Fibroblast of skin of left biceps (primary cell): ENCODE results near the gene ADCY6.

Source experiments
- DNase-seq, 2 experiments: peaks; one replicate each; pipeline ENCODE4 v3.0.0-alpha.2; 2013; ENCODE audit warnings: low read depth in 2 of 2

Gene ADCY6

DNA sequence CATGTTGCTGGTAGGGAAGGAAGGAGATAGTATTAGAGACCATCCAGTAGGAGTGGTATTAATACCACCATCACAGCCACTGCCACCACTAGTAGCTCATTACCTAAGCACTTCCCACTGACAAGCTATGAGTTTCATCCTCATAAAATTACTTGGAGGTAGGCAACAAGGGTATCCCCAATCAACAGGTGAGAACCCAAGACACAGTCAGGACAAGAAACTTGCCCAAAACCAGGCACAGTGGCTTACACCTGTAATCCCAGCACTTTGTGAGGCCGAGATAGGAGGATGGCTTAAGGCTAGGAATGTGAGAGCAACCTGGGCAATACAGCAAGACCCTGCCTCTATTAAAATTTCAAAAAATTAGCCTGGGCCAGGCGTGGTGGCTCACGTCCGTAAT is 5.5 kb downstream of the ADCY6 start:
- DNase-seq, result no peak

DNA sequence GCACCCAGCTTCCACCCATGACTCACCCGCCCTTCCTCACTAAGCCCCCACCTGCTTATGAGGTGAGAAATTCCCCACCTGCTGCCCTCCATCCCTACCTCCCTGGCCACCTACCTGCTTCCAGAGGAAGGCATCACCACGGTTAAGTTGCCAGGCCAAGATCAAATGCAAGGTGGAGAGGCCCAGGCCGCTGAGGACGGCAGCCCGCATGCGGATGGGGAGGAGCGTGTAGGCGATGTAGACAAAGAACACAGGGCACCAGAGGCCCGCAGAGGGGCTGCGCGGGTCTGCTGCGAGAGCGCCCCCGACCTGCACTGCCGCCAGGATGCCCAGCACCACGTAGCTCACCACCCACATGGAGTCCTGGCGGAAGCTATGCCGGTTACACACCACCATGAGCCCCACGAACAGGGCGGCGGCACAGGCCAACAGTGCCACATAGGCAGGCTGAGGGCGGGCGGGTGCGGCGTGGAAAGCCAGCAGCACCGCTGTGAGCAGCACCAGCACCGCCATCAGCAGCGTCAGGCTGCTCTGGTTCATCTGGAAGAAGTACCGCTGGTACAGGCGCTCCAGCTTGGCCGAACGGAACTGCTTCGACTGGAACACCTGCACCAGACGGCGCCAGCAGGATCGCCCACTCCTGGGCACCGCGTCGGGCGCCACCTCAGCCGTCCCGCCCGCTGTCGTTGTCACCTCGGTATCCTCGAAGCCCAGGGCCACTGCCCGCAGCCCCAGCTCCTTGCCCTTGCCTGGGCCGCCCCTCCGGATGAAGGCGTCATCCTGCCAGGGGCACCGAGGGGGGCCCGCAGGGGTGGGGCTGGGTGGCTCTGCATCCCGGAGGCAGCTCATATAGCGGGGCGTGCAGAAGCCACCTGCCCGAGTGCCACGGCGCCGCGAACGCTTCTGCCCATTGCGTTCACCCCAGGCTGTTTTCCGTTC is 6.2 kb downstream of the ADCY6 start:
- DNase-seq, result no peak

DNA sequence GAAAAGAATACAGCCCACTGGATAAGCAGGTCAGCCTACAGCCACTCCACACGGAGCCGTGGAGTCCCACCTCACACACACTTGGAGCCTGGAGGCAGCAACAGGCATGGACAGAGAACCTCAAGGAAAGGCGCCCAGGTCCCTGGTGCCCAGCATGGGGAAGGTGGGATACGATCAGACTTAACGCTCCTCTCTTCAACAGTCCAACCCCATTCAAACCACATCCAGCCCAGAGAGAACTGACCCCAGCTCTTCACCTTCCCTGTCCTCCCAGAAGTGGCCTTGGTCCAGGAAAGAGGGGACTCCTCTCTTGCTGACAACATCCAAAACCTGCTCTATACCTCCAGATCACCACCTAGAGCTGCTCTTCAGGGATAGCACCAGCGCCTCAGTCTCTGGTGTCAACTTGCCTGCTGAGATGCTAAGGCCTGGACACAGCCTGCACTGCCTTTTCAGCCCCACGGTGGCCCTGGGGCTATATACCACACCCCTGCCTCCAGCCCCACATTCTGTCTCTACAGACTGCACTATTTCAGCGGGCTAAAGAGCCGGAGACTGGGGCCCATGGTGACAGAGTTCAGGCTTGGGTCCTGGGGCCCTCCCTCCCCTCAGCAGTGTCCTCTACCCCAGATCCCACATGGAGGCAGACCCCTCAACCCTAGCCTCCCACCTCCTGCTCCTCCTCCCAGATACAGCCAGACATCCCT is 7.0 kb downstream of the ADCY6 start:
- no peak for DNase-seq

DNA sequence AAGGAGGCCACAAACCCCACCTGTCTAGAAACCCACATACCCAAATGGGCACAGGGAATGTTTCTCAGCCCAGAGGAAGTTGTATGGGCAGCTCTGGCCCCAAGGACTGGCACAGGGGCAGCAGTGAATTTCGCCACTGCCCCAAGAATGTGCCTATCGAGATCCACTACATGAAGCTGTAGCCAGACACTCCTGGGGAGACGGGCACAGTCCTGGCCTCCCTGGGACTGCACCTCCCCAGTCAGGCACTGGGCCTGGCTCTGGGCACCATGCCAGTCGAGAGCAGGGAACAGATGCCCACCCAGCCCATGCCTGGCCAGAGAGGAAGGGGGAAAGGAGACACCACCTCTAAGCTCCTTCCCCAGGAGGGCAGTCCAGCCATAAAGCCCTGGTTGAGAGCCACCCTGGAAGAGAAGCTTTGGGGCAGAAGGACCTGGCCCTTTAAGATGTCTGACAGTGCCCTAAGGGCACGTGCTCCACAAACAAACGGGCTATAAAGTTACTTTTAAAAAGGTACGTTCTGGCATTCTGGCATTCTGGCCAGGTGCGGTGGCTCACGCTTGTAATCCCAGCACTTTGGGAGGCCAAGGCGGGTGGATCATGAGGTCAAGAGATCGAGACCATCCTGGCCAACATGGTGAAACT is 8.4 kb downstream of the ADCY6 start:
- DNase-seq, result no peak

DNA sequence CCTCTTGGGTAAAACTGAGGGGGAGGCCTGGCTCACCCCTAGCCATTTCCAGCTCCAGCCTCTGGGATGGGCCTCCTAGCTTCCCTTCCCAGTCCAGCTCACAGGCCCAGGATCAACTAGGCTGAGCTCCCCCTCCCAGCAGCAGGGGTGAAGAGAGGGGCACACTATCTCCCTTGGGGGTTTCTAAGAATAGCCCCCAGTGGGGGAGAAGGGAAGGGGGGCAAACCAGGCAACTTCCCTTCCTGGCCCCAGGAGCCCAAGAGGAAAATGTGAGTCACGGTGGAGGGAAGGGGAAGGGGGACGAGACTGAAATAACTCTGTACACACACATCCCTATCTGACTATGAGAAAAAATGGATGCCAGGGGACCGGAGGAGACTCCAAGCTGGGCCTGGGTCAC is 9.0 kb downstream of the ADCY6 start:
- peak; percentile 77 to 79 for DNase-seq

DNA sequence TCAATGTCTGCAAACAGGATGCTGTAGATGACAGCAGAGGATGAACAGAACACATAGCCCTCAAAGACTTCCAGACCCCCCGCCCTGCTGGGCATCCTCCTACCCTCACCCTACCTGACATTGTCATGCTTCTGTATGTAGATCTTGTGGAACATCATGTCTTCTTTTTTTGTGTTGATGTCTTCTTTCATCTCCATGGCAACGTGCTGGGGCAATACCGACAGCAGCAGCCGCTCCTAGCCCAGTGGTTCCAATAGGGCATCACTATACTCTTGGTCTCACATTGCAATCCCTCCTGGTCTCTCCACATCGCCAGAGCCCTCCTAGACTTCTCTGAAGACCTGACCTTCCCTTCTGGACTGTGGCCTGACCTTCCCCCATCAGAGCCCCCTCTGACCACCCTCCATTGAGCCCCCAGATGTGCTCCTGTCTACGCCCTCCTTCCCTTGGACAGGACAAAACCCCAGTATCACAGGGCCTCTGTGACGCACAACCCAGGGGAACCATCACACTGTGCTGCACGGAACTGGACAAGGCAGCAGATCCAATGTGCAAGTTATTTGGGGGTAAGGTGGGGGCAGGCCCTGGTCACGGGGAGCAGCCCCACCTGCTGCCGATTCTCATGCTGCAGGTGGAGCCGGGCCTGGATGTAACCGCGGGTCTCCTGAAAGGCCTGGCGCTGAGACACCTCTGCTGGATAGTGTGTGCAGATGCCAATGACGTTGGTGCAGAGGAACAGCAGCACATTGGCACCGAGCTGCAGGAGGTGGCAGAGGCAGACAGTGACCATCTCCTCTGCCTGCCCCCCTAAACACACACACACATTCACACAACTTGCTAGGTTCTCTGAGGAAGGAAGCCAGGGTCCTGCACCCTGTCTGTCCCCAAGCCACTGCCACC is 11.1 kb downstream of the ADCY6 start:
- DNase-seq, result no peak

DNA sequence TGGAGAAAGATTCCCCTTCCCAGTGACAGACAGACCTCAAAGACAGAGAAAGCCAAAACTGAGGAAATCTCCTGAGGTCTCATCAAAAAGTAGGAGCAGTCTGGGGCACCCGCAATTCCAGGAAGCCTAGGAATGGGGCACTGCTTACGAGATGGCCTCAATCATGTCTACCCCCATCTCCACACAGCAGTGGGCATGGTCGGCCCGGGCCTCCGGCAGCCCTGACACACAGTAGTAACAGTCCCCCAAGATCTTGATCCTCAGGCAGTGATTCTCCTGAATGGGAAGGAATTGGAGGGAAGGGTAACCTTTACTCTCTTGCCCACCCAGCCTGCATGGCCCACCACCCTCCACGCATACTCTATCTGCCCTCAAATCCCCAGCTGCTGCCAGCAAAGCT is 11.9 kb downstream of the ADCY6 start:
- DNase-seq, result no peak

DNA sequence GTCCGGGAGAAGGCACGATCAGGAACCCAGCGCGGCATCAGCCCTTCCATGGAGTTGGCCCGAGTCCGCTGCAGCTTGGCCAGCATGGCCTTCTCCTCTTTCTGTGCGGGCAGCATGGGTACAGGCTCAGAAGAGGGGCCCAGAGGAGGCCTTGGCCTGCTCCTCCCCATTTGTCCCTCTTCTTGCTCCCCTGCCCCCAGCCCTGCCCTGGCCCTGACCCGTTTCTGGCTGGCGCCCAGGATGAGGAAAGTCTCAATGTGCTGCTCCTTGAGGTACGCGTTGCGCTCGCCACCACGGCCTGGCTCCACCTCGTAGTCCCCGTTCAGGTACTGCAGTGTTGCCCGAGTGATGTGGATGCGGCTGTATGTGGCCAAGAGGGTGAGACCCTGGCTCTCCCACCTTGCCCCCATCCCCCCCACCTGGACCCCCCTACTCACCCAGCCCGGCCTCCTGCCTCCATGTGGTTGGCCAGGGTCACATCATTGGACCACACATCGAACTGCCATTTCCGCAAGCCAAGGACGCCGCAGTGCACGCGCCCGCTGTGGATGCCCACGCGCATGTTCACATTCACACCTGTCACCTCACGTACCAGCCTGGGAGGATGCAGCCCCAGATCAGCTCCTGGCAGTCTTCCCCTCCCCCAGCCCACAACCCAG is 12.8 kb downstream of the ADCY6 start:
- DNase-seq, result no peak

DNA sequence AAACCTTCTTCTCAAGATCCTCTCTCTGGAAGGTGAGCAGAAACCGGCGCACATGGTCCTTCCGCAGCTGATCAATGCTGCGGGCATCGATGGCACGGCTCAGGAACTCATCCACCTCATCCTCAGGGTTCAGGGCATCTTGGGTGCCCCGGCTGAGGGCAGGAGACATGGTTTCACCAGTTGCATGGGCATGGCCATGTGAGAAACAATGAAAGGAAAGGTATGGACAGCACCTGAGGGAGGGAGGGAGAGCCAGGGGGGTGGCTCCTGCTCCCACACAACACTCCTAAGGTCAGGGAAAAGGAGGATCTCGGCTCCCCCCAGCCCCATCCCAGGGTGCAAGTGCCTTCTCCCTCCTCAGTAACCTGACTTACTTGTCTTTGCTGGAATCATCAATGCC is 13.6 kb downstream of the ADCY6 start:
- no peak for DNase-seq

DNA sequence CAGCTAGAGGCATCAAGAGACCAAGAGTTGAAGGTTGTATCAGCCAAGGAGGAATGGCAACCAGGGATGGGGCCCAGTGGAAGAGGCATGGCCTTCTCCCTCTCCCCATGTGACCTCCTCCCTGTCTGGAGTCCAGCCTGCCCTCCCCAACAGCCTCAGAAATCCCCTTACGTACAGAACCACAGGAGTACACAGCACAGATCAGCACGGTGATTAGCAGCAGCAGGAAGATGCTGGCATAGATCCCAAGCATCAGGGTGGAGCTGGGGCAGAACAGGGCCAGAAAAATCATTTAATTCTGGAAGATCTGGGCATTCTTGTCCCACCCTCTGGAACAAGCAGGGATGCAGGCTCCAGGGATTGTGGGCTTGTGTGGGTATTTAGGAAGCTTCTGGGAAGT is 14.4 kb downstream of the ADCY6 start:
- no peak for DNase-seq

DNA sequence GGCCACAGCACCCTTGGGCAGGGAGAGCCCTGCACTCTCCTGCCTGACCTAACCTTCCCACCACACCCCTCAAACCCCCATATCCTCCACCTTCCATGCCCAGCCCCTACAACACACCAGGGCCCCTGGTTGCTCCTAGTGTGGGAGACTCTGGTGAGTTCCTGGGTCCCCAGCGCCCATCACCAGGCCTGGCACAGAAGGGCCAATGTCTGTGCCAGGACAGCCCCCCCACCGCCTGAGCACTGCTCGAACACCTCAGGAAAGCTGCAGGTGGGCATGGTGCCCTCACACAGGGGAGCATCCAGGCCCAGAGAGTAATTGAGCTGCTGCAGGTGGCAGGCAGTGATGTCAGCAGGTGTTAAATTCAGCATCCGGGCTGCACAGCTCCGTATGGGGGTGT is 15.2 kb downstream of the ADCY6 start:
- no peak for DNase-seq

DNA sequence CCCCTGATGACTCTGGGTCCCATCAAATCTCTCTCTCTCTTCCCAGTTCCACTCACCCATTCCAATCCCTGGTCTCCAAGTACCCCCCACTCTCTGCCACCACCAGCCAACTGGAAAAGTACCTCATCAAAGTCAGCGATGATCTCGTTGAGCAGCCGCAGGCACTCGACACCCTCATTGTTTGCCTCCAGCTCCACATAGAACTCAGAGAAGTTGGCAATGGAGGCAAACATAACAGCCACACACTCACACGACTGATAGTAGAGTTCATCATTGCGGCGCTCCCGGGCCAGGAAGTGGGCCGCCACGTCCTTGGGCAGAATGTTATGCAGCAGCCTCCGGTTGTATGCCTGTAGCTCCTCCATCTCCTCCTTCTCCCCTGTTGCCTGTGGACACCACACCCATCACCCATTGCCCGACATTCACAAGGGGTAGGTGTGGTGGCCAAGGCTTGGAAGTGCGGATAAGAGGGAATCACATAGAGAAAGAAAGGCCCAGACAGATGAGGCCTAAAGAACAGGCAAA is 17.2 kb downstream of the ADCY6 start:
- DNase-seq, result no peak

DNA sequence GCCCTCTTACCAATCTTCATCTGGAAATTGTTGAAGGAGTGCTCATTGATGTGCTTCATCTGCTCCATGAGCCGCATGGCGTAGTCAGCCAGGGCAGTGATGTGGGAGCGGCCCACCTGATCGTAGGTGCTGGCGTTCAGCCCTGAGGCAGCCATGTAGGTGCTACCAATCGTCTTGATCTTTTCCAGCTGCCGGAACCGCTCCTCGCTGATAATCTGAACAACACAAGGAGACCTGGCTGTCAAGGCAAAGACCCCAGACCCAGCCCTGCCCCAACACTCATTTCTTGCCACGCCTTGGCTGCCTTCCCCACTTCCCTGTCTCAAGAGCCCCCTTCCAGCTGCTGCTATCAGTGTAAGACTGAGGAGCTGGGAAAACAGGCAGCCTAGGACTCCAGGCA is 18.1 kb downstream of the ADCY6 start:
- DNase-seq, result no peak

DNA sequence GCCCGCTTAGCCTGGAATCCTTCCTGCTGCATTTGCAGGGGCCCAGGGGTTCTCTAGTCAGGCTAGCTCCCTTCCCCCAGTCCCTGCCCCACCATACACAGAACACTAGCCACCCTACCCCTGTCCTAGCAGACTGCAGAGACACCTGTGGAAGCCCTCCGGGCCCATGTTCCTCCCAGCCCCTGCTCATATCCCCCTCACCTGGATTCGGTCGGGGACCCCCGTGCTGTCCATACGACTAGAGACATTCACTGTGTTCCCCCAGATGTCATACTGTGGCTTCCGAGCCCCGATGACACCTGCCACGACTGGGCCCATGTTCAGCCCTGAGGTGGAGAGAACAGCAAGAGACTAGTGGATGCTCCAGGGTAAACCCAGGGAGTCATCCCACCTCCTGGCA is 20.2 kb downstream of the ADCY6 start:
- no peak for DNase-seq

DNA sequence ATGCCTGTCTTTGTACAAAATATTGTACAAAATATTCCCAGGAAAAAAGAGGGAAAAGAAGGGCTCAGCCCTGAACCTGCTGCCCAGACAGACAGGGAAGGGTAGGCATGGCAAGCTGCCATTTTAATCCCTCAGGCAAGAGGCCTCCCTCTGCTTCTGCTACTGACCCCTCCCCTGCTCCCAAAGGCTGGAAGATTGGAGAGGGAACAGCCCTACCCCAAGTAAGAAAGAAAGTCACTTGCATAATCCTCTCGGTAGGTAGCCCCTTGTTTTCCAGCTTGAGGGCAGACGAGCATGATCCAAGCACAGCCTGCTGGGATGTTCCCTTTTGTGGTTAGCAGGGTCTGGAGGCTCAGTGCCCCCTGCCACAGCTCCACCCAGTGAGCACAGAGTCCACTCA is 20.7 kb downstream of the ADCY6 start:
- DNase-seq, result no peak

DNA sequence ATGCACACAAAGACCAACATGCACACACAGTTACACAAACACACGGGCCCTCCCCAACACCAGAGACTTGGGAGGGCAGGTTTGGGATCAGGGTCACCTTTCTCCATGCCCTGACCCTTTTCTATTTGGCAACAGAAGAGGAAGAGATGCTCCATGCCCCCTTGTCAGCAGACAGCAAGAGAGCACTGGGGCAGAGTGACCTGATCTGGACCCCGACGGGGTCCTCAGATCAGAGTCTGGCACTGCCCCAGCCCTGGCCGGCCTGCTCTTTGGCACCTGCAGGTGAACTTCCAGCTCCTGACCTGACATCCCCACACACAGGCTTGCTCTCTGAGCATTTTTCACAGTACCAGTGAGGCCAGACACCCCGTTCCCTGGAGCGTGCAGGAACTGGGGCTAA is 21.4 kb downstream of the ADCY6 start:
- no peak for DNase-seq

DNA sequence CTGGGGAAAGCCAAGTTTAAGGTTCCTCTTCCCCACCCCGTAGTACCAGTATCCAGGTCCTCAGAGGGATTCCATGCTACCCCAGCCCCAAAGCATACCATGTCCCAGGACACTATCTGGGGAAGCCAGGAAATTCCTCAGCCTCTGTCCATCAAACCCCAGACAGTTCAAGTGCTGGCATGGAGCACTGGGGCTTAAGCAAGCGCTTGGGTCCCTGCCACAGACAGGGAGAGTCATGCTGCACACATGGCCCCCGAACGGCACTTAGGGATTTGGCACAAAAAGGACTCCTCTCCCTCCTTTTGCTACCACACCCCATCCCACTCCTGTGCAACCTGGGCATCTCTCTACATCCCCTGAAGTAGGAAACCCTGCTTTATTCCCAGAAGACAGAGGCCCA is 21.8 kb downstream of the ADCY6 start:
- no peak for DNase-seq

DNA sequence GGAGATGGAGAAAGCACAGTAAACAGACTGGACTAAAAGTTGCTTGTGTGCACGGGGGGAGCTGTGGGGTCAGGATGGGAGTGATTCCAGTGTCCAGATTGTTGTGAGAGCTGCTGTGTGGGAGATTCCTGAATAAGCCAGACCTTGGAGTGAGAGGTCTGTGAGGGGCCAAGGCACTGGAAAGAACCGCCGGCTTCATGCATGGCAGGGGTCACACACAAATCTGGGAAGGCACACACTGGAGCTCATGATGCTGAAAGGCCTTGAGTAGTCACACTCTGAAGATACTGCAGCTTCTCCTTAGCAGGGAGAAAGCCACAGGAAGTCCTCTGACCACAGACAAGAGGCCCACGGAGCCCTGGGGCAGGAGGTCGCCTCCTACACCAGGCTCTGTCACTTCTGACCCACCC is 23.1 kb downstream of the ADCY6 start:
- no peak for DNase-seq

DNA sequence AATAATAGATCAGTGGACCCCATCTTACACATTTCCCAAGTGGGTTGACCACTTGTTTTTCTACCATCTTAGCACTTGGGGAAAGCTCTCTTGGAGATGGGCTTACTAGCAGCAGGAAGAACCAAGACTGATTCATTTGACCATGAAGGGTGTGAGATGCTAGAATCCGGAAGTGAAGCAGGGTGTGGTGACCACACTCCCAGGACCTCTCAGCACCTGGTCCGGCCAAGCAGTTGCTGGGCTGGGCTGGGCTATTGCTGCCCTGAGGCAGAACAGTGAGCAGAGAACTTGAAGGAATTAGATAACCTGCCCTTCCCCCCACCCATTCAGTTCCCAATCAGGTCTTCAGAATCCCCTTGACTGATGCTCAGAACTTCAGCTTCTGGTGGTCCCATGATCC is 24.4 kb downstream of the ADCY6 start:
- DNase-seq, result no peak

DNA sequence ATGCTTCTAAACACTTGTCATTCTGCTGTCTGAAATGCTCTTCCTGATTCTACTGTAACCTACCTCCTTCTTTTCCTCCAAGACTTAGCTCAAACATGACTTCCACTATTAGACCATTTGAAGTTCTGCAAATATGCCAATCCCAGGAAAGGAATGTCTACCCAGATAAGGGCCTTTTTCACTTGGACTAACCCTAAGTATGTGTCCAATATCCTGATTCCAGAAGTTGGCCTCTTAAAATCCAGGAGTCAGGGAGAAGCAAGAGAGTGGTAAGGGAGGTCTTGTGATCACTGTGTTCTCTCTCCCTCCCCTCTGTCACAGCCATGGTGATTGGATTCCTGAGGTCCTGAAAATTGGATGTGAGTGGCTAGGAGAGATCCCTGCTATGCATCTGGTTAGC is 30.2 kb downstream of the ADCY6 start:
- no peak for DNase-seq

DNA sequence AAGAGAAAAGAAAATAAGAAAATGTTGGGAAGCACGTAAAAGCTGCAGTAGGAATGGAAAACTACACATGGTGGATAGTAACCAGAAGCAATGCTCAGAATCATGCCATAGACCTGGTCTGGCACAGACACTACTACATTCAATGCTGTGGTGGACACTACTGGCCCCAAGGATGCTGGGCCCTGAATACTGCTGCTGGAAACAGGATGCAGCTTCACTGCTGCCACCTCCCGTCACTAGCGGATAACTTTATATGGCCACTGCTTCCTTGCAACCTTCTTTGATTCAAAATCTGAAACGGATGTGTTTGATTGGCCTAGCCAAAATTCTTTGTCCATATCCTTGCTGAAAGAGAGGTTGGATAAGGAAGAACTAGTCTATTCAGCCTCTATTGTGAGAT is 30.7 kb downstream of the ADCY6 start:
- no peak for DNase-seq
